Left colon (tissue), 2 donors: Measurements from ENCODE around the gene BIK. TPM values are rescaled to one million over a fixed set of nuclear protein-coding genes. Genes with fewer than 3 reads are reported as not detected.

ENCODE experiments used
- ATAC-seq: fragments of 200-7000 bp; cut with Tn5 transposase; one replicate; pipeline ENCODE4 v1.9.1; 2020; ENCODE audit warnings: mild to moderate bottlenecking, moderate library complexity
- DNase-seq, 2 donors: peaks; one replicate each; pipeline ENCODE4 v3.0.0-alpha.2; 2020
- intact Hi-C, 2 donors: fragments of 100-400 bp; cut with DNase I in 1 of 2; cut with micrococcal nuclease in 1 of 2; formaldehyde crosslinking; loops; one replicate each; pipeline versions ENCODE4 v1.11.2 to v1.14.0; 2022; cut with DNase I, micrococcal nuclease
- total RNA-seq, 2 donors: library from RNA; stranded (reverse); fragmentation: NEBNext Ultra II Directional; extraction: Animal tissue kit (Norgen Biotek cat#: 25700); gene quantifications; one replicate each; pipeline ENCODE4 v1.2.1, GENCODE V29; 2021
- donor health status: DM: no; HTN: no; CAD: no.
- donor health status: DM: yes; HTN: yes; CAD: no.

BIK gene
- total RNA-seq, 2 donors from 2014 or later = 22.6 to 23.0 TPM

DNA sequence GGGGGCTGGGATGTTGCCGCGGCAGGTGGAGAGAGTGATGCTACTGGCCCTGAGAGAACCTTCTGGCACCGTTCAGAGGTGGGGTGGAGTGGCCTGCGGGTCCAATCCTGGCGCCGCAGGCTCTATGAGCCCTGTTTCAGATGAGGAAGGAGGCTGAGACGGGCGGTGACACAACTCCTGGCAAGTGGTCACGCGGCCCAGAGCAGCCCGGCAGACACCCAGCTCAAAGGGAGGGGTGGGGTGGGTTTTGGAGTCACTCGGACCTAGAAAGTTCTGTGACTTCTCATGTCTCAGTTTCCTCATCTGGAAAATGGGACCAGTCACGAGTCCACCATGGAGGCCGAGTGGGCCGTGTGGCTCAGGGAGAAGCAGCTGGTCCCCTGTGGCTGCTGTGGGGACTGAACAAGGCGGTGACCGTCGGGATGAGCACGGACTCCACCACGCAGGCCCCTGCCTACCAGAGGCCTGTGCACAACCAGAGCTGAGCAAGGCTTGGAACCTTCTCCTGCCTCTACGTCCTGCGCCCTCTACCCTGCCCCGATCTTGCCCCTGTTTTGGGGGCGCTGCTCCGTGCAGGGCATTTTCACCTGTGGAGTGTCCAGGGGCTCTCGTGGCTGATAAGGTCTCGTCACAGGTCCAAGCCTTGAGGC is 44.5 kb downstream of the BIK start:
- no peak for DNase-seq
- intact Hi-C loops = no loop called here
- no peak for ATAC-seq

DNA sequence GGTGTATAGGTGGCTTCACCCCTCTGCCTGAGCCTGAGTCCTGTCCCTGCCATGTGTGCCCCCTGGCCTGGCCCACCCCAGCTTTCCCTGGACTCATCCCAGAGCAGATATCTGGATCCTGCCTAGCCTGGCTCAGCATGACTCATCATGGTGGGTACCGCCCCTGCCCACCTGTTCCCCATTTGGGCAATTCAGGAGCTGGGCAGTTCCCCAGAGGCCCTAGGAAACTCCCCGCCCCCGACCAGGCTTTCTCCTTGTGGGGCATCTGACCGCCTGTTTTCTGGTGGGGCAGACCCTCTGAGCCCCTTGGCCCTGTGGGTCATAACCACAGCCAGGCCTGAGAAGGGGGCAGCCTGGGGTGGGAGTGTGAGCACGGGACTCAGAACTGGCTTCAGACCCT is 45.2 kb downstream of the BIK start:
- intact Hi-C loops = no loop called here
- ATAC-seq = no peak
- no peak for DNase-seq

DNA sequence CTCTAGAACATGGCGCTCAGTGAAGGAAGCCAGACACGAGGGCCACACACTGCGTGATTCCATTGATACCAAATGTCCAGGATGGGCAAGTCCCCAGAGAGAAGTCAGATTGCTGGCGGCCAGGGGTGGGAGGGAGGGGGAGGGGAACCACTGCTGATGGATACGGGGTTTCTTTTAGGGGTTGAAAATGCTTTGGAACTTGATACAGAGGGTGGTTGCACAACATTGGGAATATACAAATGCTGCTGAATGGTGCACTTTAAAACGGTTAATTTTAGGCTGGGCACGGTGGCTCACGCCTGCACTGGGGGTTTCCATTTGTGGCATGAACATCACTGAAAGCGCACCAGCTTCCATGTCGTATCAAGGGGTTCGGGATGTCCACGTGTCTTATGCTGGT is 45.9 kb downstream of the BIK start:
- ATAC-seq (no peak), DNase-seq (no peak)
- intact Hi-C loops = no loop called here

DNA sequence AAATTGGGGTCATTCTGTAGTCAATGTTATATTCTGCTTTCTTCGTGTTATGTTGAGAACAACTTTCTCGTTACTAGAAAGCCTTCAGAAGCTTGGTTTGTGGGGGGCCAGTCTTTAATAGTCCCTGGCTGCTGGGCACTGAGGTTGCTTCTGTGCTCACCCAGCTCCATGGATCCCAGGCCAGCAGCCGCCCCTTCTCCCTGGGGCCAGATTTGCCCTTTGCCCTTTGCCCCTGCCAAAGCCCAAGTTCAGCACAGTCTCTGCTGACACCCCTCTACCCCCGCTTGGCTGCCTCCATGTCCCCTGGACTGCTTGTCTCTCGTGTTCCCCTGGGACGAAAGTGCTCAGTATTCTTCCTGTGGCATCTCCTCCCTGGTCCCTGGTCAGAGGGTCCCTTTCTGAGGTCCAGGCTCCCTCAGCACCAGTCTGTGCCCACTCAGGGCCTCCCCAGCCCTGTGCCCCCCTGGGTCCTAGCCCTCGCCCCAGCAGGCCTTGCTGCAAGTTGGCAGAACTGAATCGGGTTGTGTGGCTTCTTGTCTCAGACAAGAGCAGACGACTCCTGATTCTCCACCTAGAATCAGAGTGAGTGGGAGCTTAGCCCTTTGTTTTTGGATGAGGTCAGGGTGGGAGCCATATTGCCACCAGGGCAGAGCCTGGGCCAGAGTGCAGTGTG is 47.5 kb downstream of the BIK start:
- ATAC-seq = no peak
- DNase-seq = no peak
- intact Hi-C loops = no loop called here

DNA sequence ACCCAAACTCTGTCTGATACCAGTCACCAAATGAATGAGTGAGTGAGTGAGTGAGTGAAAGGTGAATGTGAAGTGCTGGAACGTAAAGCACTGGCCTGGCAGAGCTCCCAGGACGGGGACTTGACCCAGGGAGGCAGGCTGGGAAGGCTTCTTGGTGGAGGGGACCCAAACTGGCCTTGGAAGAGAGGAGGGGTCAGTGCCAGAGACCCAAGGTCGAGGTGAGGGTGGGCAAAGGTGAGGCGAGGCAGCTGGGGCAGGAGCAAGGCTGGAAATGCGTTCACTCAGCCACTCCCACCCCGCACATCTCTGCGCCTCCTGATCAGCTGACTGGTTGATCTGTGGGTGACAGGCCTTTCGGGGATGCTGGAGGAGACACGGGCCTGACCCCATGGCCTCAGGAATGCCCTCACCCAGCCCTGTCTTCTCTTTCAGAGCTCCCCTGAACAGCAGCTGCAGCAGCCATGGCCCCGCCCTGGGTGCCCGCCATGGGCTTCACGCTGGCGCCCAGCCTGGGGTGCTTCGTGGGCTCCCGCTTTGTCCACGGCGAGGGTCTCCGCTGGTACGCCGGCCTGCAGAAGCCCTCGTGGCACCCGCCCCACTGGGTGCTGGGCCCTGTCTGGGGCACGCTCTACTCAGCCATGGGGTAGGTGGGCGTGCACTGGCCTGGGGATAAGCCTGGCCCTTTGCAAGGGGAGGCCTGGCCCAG is 48.4 kb downstream of the BIK start:
- peak; percentile 11 for ATAC-seq
- intact Hi-C loops = no loop called here
- no peak for DNase-seq

DNA sequence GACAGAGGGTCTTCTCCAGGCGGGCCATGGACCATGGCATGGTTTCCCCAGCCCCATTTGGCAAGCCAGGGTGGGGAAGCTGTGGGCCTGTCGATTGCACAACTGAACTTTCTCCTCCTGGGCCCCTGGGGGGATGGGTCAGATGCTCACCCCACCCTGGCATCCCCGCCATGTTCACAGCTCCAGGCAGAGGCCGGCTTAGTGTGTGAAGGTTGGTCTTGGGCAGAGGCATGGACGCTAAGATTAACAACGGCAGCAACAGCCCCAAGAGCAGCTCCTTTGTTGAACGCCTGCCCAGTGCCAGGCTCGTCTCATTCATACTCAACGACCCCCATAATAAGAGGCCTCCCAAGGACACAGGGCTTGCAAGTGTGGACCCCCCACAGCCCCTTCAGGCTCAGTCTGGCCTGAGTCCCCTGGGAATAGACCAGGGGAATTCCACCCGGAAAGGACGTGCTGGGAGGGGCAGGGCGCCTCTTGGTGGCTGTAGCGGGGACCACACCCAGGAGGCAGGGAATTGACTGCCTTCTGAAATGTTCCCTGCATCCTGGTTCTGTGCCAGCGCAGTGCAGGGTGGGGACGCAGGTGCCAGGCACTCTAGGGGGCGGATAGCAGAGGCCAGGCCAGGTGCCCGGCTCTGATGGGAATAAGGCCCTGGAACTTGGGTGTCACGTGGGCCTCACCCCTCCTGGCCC is 49.1 kb downstream of the BIK start:
- DNase-seq (peak; percentile 93 to 94), ATAC-seq (peak; percentile 75)
- intact Hi-C loops = no loop called here

DNA sequence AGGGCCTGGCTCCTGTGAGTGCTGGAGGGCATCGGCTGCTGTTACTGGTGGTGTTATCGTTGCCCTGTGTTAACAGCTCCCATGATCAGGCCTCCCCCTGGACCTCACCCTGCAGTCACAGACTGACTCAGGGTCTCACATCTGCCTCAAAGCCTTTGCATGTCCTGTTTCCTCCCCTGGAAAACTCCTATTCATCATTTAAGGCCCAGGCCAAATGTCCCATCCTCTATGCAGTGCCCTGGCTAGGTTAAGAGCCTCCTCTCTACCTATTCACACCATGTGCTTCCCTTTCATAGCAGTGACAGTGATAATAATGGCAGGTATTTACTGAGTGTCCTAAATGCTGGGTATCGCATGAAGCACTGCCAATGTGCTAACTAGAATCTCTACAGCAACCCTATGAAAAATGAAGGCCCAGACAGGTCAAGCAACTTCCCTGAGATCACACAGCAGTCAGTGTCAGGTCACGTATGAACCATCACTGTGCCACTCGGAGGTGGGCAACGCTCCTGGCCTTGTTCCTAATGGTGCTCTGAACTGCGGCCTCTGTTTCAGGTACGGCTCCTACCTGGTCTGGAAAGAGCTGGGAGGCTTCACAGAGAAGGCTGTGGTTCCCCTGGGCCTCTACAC is 50.1 kb downstream of the BIK start:
- ATAC-seq = no peak
- intact Hi-C loops = no loop called here
- DNase-seq = no peak

DNA sequence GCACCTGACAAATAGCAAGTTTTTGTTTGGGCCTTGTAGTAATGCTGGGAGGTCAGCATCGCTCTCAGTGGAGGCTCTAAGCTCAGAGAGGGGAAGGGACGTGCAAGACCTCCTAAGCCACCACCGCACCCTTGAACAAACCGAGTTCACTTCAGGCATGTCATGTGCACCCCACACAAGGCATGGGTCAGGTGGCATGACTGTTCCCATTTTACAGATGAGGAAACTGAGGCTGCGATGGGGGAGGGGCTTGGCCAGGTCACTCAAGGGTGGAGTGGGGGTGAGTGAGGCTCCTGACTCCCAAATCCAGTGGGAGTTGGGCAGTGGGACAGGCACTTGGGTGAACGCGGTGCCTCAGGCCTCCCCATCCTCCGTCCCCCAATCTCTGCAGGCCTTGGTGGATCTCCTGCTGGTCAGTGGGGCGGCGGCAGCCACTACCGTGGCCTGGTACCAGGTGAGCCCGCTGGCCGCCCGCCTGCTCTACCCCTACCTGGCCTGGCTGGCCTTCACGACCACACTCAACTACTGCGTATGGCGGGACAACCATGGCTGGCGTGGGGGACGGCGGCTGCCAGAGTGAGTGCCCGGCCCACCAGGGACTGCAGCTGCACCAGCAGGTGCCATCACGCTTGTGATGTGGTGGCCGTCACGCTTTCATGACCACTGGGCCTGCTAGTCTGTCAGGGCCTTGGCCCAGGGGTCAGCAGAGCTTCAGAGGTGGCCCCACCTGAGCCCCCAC is 52.0 kb downstream of the BIK start:
- DNase-seq = no peak

DNA sequence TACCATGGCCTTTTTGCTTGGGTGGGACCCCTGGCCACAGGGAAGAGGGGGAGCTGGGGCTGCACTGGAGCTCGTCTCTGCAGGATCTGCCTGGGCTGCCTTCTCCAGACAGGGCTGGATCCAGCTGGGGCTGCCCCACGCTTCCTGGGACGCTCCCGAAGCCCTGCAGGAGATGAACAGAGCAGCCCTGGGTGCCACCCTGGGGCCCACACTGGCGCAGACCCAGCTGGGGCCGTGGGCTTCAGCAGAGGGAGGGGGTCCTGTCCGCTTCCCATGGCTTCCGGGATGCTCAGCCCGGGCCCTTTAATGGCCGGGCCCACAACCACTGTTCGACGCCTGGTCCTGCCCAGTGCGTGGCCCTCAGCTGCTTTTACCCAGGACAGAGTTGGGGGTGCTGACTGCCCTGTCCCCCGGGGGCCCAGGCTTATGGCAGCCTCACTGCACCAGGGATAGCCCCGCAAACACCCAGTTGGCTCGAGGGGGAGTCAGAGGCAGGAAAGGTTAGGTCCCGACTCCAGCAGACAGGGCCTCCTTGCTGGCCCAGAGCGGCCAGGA is 52.8 kb downstream of the BIK start:
- DNase-seq (no peak), ATAC-seq (no peak)
- intact Hi-C loops = no loop called here

More for the DNA sequence above, 52.0 kb downstream of the BIK start:
- intact Hi-C loops = no loop called here
- no peak for ATAC-seq

DNA sequence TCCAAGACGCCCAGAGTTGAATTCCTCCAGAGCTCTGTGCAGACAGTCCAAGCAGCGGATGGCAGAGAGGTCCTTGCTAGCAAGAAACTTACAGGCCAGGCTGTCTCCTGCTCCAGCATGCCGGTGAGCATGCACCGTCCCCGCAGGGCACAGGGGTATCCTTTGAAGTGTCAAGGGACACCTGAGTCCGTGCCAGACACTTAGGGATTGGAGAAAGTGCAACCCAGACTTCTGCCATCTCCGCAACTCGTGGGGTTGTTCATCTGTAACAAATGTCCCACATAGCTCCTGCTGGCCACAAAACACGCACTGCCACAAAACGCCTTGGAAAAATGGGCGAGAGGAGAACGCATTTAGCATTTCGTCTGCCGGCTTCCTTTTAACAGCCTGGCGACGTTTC is 54.1 kb downstream of the BIK start:
- DNase-seq (no peak), ATAC-seq (no peak)
- intact Hi-C loops = no loop called here

DNA sequence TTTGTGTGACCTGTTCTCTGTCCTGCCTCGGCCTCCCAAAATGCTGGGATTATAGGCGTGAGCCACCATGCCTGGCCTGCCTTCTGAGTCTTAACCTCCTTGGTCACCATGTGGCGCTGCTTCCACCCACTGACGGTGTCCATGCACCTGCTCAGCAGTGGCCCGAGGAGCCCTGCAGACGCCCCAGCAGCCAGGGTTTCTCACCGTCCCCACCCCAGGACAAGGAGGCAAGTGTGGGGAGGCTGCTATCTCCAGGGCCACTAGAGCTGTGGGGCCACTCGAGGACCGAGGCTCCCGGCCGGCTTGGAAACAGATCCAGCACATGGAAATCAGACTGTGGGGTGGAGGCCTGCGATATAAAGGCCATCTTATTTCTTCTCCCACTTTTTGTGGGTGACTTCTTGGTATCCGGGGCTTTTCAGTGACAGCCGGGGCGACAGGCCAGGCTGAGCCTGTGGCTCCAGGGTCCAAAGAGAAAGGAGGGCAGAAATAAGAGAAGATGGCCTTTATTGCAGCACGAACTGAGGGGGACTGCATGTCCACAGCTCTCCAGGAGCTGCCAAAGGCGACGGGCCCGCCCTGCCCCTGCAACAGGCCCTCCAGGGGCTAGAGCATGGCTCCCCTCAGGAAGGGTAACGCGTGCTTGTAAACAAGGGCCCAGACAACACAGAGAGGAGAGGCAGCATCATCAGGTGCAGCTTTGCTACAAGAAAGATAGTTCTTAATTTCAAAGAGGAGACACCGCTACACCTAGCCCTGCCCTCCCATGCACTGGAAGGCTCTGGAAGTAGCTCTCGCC is 55.8 kb downstream of the BIK start:
- intact Hi-C loops = no loop called here
- DNase-seq (no peak), ATAC-seq (no peak)

DNA sequence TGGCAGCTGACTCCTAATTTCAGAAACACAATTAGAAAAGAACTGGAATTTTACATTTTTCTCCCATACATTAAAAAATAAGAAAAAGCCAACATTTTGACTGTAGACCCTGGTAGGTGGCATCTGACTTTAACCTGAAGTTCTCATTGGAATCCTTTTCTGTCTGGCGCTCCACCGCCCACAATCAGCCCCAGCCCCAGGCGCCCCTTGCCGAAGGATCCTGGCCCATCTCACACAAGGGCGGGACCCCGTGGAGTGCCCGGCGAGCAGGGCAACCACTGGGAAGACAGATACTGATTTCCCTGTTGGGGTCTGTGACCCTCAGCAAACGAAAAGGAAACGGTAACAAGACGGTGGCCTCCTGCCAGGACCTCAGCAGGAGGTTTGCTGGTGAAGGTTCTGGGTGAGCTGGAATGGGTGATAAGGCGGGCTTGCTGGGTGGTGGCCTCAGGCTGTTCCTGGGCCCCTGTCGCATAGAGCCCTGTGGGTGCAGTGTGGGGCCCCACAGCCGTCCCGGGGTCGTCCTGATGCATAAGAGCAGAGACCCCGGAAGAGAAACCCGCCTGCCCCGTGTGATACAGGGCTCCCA is 56.5 kb downstream of the BIK start:
- DNase-seq (no peak), ATAC-seq (no peak)
- intact Hi-C loops = no loop called here

DNA sequence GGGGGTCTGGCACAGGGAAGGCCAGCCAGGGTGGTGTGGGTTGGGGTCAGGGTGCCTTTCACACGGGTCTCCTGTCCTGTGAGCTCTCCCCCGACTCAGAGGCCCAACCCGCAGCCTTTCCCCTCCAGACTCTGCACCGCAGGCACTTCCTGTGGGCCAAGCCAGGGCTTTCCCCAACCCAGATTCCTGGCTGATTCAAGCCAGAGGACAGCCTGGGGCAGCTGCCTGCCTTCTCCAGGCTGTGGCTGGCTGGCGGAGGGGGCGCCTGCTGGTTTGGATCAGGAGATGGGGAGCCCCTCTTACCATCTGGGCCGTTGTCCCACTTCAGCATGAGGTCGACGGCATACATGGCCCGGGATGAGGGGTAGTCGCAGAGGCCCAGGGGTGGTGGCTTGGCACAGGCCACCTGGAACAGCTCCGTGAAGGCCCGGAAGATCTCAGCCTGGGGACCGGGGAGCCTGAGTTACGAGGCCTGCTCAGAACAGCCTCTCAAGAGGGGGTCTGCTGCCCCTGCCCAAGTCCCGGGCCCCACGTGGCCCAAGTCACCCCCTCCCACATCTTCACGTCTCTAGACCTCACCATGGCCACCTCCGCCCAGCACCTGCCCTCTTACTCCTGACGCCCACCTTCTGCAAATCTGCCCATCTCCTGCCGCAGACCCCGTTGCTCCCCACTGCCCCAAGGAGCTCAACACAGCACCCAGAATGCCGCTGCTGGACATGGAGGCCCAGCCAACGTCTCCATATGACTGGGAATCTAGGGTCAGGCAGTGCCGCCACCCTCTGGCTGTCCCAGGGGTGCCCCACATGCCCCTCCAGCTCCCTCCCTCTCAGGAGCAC is 58.1 kb downstream of the BIK start:
- DNase-seq (no peak), ATAC-seq (no peak)
- intact Hi-C loops = no loop called here

DNA sequence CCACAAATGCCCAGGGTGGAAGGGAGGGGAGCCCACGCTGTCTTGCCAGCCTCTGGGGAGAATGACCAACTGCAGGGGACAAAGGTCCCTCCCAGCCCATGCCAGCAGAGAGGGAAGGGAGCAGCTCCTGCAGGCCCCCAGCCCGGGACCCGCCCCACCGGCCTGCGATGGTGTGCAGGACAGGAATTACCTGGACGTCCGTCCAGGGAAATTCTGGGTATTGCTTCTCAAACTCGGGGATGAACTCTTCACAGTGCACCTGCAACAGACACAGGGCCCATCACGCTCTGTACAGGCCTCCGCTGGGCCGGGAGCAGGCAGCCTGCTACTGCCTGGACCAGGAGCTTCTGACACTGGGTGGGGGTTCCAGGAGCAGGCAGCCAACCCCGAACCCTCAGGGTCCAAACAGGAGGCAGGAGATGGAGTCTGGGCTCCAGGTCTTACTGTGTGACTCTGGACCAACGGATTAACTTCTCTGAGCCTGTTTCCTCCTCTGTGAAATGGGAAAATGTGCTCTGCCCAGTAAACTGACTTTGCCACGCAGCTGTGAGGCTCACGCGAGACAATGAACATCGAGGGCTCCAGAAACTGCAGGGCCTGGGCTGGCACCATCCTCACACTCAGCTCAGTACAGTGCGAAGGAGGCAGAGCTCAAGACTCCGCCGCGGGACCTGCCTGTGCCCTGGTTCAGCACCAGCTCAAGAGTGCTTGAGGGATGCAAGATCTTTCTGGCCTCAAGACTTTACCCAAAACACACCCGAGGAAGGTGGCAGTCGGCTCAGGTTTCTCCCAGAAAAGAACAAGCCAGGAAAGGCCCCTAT is 59.0 kb downstream of the BIK start:
- ATAC-seq (no peak), DNase-seq (no peak)
- intact Hi-C loops = no loop called here

DNA sequence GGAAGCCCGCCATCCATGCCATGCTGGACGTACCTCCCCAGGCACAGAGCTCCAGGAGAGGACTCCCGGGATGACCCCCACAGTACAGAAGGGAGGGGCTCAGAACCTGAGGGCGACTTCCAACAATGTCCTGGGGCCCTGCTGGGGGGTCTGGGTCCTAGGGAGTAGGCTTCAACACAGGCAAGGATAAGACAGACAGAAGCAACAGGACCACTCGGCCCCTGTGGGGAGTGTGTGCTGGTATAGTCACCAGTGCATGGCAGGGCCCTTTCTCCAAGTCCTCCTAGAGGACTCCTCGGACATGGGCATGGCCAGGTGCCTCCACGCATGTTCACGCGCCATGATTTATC is 59.6 kb downstream of the BIK start:
- no peak for ATAC-seq
- intact Hi-C loops = no loop called here
- peak in 1 of 2 donors; percentile 5 for DNase-seq

DNA sequence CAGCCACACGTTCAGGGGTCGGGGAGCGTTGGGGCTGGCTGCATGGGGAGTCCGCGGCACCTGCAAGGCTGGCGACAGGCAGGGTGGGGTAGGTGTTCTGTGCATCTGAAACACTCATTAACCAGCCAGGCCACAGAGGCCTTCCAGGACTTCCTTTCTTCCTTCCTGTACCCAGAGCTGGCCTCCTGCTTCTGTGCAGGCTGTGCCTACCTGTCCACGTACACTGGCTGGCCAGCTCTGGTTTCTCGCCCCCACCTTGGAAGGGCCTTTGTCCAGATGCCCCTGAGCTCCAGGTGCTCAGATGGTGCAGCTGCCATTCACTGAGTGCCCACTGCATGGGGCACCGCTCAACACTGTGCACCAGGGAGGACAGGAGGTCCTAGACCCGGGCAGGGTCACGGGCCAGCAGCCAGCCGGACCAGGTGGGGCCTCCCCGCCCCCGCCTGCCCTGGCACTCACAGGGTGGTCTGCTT is 60.5 kb downstream of the BIK start:
- ATAC-seq = peak; percentile 81

More for the DNA sequence above, 60.5 kb downstream of the BIK start:
- intact Hi-C loops = no loop called here
- peak; percentile 70 for DNase-seq
